Measurements from ENCODE around the gene FAM131C. TPM values are rescaled to one million over a fixed set of nuclear protein-coding genes. Genes with fewer than 3 reads are reported as not detected.
"Not testable (repeated sequence)": the region's sequence is repeated elsewhere in the genome, so short reads cannot be mapped to it uniquely, and the experiment has no call there.

FAM131C gene
- total and polyA plus RNA-seq, 8 donors, result 0.31 to 13.5 (median 1.7) TPM

- H3K27ac ChIP-seq, result no peak overlapping the region
- TF ChIP-seq, protein P1, sequence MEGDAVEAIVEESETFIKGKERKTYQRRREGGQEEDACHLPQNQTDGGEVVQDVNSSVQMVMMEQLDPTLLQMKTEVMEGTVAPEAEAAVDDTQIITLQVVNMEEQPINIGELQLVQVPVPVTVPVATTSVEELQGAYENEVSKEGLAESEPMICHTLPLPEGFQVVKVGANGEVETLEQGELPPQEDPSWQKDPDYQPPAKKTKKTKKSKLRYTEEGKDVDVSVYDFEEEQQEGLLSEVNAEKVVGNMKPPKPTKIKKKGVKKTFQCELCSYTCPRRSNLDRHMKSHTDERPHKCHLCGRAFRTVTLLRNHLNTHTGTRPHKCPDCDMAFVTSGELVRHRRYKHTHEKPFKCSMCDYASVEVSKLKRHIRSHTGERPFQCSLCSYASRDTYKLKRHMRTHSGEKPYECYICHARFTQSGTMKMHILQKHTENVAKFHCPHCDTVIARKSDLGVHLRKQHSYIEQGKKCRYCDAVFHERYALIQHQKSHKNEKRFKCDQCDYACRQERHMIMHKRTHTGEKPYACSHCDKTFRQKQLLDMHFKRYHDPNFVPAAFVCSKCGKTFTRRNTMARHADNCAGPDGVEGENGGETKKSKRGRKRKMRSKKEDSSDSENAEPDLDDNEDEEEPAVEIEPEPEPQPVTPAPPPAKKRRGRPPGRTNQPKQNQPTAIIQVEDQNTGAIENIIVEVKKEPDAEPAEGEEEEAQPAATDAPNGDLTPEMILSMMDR (IDR thresholded peaks at IDR 0.05), result no peak
- DNase-seq (no peak), ATAC-seq (no peak), FAIRE-seq (no peak)
- WGBS, 2 donors, result 82 to 87% methylated on average over 7 of the region's 7 CpGs
- no peaks in the 10 kb centered on the region for H3K27me3 ChIP-seq
- H3K9me3 ChIP-seq, result no peaks in the 10 kb centered on the region
- no peaks in the 10 kb centered on the region for H3K4me1 ChIP-seq
- H3K4me3 ChIP-seq, result no peak overlapping the region
- H3K36me3 ChIP-seq, result no peaks in the 10 kb centered on the region
- intact Hi-C loops (cut with DNase I), result loop anchor here in 2 of 3 donors (5.0 kb wide), 1 partner anchor 48 kb away; no protein-coding TSS in a partner anchor
Observed at GRCh38 chr1:16054598-16055540, 18.6 kb downstream of the FAM131C start.

DNA sequence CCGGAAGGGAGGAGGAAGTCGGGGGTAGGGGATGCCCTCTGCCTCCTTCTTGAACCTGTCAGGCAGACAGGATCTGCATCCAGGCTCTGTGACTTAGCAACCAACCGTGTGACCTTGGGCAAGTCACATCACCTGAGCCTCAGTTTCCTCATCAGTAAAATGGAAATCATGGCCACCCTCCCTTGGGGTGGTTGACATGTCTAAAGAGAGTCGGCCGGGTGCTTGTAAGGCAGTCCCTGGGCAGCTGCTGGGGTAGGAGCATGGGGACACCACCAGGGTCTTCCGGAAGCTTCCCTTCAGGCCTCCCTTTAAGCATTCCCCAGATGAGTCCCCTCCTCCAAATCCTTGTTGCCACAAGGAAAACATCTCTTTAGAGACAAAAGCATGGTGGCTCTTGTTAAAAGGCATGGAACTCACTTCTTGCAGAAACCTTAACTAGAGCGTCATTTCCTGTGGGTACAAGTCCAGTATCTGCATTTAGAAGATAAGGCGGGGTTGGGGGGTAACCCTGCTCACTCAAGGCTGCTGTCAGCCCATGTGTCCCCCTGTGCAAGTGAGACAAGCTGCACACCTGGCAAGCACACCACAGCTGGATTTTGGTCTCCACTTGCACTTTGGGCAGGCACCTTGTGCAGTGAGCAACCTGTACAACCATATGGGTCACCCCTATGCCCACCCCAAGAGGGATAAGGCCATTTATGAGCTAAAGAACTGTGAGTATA, 19.5 kb downstream of the FAM131C start:
- Histone ChIP-seq H3K9me3 (no peaks in the 10 kb centered on the region), H3K27me3 (no peaks in the 10 kb centered on the region), H3K4me3 (no peak overlapping the region), H3K36me3 (no peaks in the 10 kb centered on the region), H3K27ac (no peak overlapping the region), H3K4me1 (no peaks in the 10 kb centered on the region)
- intact Hi-C loops (cut with DNase I), result loop anchor here in 1 of 3 donors (5.0 kb wide), 1 partner anchor 47 kb away; no protein-coding TSS in a partner anchor
- 72 to 76% methylated on average over 7 to 8 of the region's 8 CpGs for WGBS, 2 donors
- TF ChIP-seq, protein P1 (IDR thresholded peaks at IDR 0.05), result no peak
- FAIRE-seq (no peak), ATAC-seq (no peak), DNase-seq (no peak)

- not testable (repeated sequence) for ATAC-seq, H3K36me3 ChIP-seq, FAIRE-seq, H3K4me1 ChIP-seq, H3K4me3 ChIP-seq, H3K27me3 ChIP-seq, H3K27ac ChIP-seq, H3K9me3 ChIP-seq
- intact Hi-C loops (cut with DNase I), result loop anchor here in 1 of 3 donors (5.0 kb wide), 1 partner anchor 45 kb away; no protein-coding TSS in a partner anchor
- 80 to 81% methylated on average over 12 of the region's 12 CpGs for WGBS, 2 donors
- peak in 1 of 6 donors; percentile 63 for DNase-seq
Observed at GRCh38 chr1:16051949-16052348, 21.5 kb downstream of the FAM131C start.

- Histone ChIP-seq H3K27ac (no peak overlapping the region), H3K27me3 (no peaks in the 10 kb centered on the region), H3K9me3 (no peaks in the 10 kb centered on the region), H3K36me3 (no peaks in the 10 kb centered on the region), H3K4me1 (no peaks in the 10 kb centered on the region), H3K4me3 (no peak overlapping the region)
- FAIRE-seq (no peak), DNase-seq (no peak), ATAC-seq (no peak)
- TF ChIP-seq, protein P1 (IDR thresholded peaks at IDR 0.05), result no peak
- intact Hi-C loops (cut with DNase I), result loop anchor here in 1 of 3 donors (5.0 kb wide), 1 partner anchor 44 kb away; no protein-coding TSS in a partner anchor
- 82 to 89% methylated on average over 3 of the region's 3 CpGs for WGBS, 2 donors
Observed at GRCh38 chr1:16051039-16051438, 22.4 kb downstream of the FAM131C start.

DNA sequence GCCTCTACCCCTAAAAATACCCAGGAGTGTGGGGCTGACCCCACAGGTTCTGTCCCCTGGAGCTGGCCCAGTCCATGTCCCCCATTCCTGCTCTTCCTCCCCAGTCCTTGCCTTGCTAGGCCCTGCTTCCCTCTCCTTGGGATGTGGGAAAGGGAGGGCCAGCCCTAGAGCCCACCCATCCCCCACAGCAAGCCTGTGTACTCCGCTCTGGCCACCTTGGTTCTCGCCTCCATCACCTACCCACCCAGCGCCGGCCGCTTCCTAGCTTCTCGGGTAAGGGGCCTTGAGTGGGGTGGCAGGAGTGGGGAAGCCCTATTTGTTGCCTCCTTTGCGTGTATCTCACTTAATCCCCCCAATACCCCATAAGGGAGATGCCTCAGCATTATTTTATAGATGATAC, 23.1 kb downstream of the FAM131C start:
- DNase-seq, result peak in 1 of 6 donors; percentile 63
- Histone ChIP-seq H3K27me3 (no peaks in the 10 kb centered on the region), H3K4me1 (no peaks in the 10 kb centered on the region), H3K4me3 (no peak overlapping the region), H3K27ac (no peak overlapping the region), H3K36me3 (no peaks in the 10 kb centered on the region), H3K9me3 (no peaks in the 10 kb centered on the region)
- FAIRE-seq, result no peak
- TF ChIP-seq, protein P1 (IDR thresholded peaks at IDR 0.05), result no peak
- intact Hi-C loops (cut with DNase I), result loop anchor here in 1 of 3 donors (5.0 kb wide), 1 partner anchor 43 kb away; no protein-coding TSS in a partner anchor
- WGBS, 2 donors, result 85 to 87% methylated on average over 7 of the region's 7 CpGs
- ATAC-seq, result no peak
